ENCODE results near the gene GRK5. TPM values are rescaled to one million over a fixed set of nuclear protein-coding genes. Genes with fewer than 3 reads are reported as not detected.

The GRK5 gene
- total RNA-seq, 1 donor from 2014 or later, result 25.3 TPM

- H3K9me3 Mint-ChIP-seq, result no peaks in the 10 kb centered on the region
- no peaks in the 10 kb centered on the region for H3K4me1 Mint-ChIP-seq (ENCODE audit: low read depth)
- peaks cover 16% of the 10 kb centered on the region for H3K36me3 Mint-ChIP-seq (ENCODE audit: low read depth)
- no peak overlapping the region for H3K4me3 Mint-ChIP-seq
- H3K27ac Mint-ChIP-seq, result no peak overlapping the region
- no peak for DNase-seq (ENCODE audit: low spot score)
- H3K27me3 Mint-ChIP-seq (ENCODE audit: insufficient read depth), result no peaks in the 10 kb centered on the region
- intact Hi-C loops (cut with micrococcal nuclease), result no loop called here
Observed at GRCh38 chr10:119450606-119451299, 243.4 kb downstream of the GRK5 start.

- Mint-ChIP-seq H3K27ac (no peak overlapping the region), H3K36me3 (ENCODE audit: low read depth) (peaks cover 14% of the 10 kb centered on the region), H3K9me3 (no peaks in the 10 kb centered on the region), H3K4me3 (no peak overlapping the region), H3K4me1 (ENCODE audit: low read depth) (no peaks in the 10 kb centered on the region), H3K27me3 (ENCODE audit: insufficient read depth) (no peaks in the 10 kb centered on the region)
- DNase-seq (ENCODE audit: low spot score), result no peak
- intact Hi-C loops (cut with micrococcal nuclease), result no loop called here
Observed at GRCh38 chr10:119451300-119451896, 244.0 kb downstream of the GRK5 start.

- H3K9me3 Mint-ChIP-seq, result no peaks in the 10 kb centered on the region
- intact Hi-C loops (cut with micrococcal nuclease), result no loop called here
- H3K4me3 Mint-ChIP-seq, result no peak overlapping the region
- H3K4me1 Mint-ChIP-seq (ENCODE audit: low read depth), result no peaks in the 10 kb centered on the region
- no peak overlapping the region for H3K27ac Mint-ChIP-seq
- H3K27me3 Mint-ChIP-seq (ENCODE audit: insufficient read depth), result no peaks in the 10 kb centered on the region
- peaks cover 11% of the 10 kb centered on the region for H3K36me3 Mint-ChIP-seq (ENCODE audit: low read depth)
- DNase-seq (ENCODE audit: low spot score), result no peak
Observed at GRCh38 chr10:119452396-119452795, 245.0 kb downstream of the GRK5 start.

- H3K27ac Mint-ChIP-seq, result no peak overlapping the region
- no peak for DNase-seq (ENCODE audit: low spot score)
- no peaks in the 10 kb centered on the region for H3K9me3 Mint-ChIP-seq
- H3K4me3 Mint-ChIP-seq, result no peak overlapping the region
- peaks cover 11% of the 10 kb centered on the region for H3K36me3 Mint-ChIP-seq (ENCODE audit: low read depth)
- intact Hi-C loops (cut with micrococcal nuclease), result no loop called here
- no peaks in the 10 kb centered on the region for H3K27me3 Mint-ChIP-seq (ENCODE audit: insufficient read depth)
- no peaks in the 10 kb centered on the region for H3K4me1 Mint-ChIP-seq (ENCODE audit: low read depth)
Observed at GRCh38 chr10:119453313-119453712, 245.9 kb downstream of the GRK5 start.

GRCh38 chr10:119454316-119454715 is 246.9 kb downstream of the GRK5 start:
- intact Hi-C loops (cut with micrococcal nuclease), result no loop called here
- no peak overlapping the region for H3K27ac Mint-ChIP-seq
- H3K9me3 Mint-ChIP-seq, result no peaks in the 10 kb centered on the region
- H3K27me3 Mint-ChIP-seq (ENCODE audit: insufficient read depth), result no peaks in the 10 kb centered on the region
- peaks cover 8% of the 10 kb centered on the region for H3K36me3 Mint-ChIP-seq (ENCODE audit: low read depth)
- no peaks in the 10 kb centered on the region for H3K4me1 Mint-ChIP-seq (ENCODE audit: low read depth)
- no peak for DNase-seq (ENCODE audit: low spot score)
- no peak overlapping the region for H3K4me3 Mint-ChIP-seq

- Mint-ChIP-seq H3K27ac (no peak overlapping the region), H3K27me3 (ENCODE audit: insufficient read depth) (no peaks in the 10 kb centered on the region), H3K4me3 (no peak overlapping the region), H3K9me3 (no peaks in the 10 kb centered on the region), H3K36me3 (ENCODE audit: low read depth) (peaks cover 6% of the 10 kb centered on the region), H3K4me1 (ENCODE audit: low read depth) (no peaks in the 10 kb centered on the region)
- intact Hi-C loops (cut with micrococcal nuclease), result no loop called here
- no peak for DNase-seq (ENCODE audit: low spot score)
Observed at GRCh38 chr10:119454990-119455389, 247.6 kb downstream of the GRK5 start.

GRCh38 chr10:119455609-119456434 is 248.5 kb downstream of the GRK5 start:
- H3K4me1 Mint-ChIP-seq (ENCODE audit: low read depth), result no peaks in the 10 kb centered on the region
- no peaks in the 10 kb centered on the region for H3K27me3 Mint-ChIP-seq (ENCODE audit: insufficient read depth)
- no peak overlapping the region for H3K4me3 Mint-ChIP-seq
- H3K9me3 Mint-ChIP-seq, result no peaks in the 10 kb centered on the region
- no peak overlapping the region for H3K27ac Mint-ChIP-seq
- DNase-seq (ENCODE audit: low spot score), result no peak
- intact Hi-C loops (cut with micrococcal nuclease), result no loop called here
- peaks cover 6% of the 10 kb centered on the region for H3K36me3 Mint-ChIP-seq (ENCODE audit: low read depth)

GRCh38 chr10:119456435-119456810 is 249.1 kb downstream of the GRK5 start:
- H3K27me3 Mint-ChIP-seq (ENCODE audit: insufficient read depth), result no peaks in the 10 kb centered on the region
- H3K9me3 Mint-ChIP-seq, result no peaks in the 10 kb centered on the region
- no peak for DNase-seq (ENCODE audit: low spot score)
- intact Hi-C loops (cut with micrococcal nuclease), result no loop called here
- no peaks in the 10 kb centered on the region for H3K4me1 Mint-ChIP-seq (ENCODE audit: low read depth)
- no peak overlapping the region for H3K4me3 Mint-ChIP-seq
- no peak overlapping the region for H3K27ac Mint-ChIP-seq
- peaks cover 6% of the 10 kb centered on the region for H3K36me3 Mint-ChIP-seq (ENCODE audit: low read depth)

- peaks cover 6% of the 10 kb centered on the region for H3K9me3 Mint-ChIP-seq
- H3K27ac Mint-ChIP-seq, result no peak overlapping the region
- intact Hi-C loops (cut with micrococcal nuclease), result no loop called here
- H3K4me3 Mint-ChIP-seq, result no peak overlapping the region
- no peaks in the 10 kb centered on the region for H3K27me3 Mint-ChIP-seq (ENCODE audit: insufficient read depth)
- H3K4me1 Mint-ChIP-seq (ENCODE audit: low read depth), result no peaks in the 10 kb centered on the region
- H3K36me3 Mint-ChIP-seq (ENCODE audit: low read depth), result peaks cover 10% of the 10 kb centered on the region
- DNase-seq (ENCODE audit: low spot score), result no peak
Observed at GRCh38 chr10:119457966-119458766, 250.8 kb downstream of the GRK5 start.

GRCh38 chr10:119459681-119460340 is 252.4 kb downstream of the GRK5 start:
- H3K9me3 Mint-ChIP-seq, result peaks cover 6% of the 10 kb centered on the region
- peaks cover 4% of the 10 kb centered on the region for H3K36me3 Mint-ChIP-seq (ENCODE audit: low read depth)
- no peak overlapping the region for H3K27ac Mint-ChIP-seq
- no peak for DNase-seq (ENCODE audit: low spot score)
- no peak overlapping the region for H3K4me3 Mint-ChIP-seq
- intact Hi-C loops (cut with micrococcal nuclease), result no loop called here
- no peaks in the 10 kb centered on the region for H3K4me1 Mint-ChIP-seq (ENCODE audit: low read depth)
- no peaks in the 10 kb centered on the region for H3K27me3 Mint-ChIP-seq (ENCODE audit: insufficient read depth)

GRCh38 chr10:119460369-119461195 is 253.2 kb downstream of the GRK5 start:
- intact Hi-C loops (cut with micrococcal nuclease), result no loop called here
- peaks cover 3% of the 10 kb centered on the region for H3K27me3 Mint-ChIP-seq (ENCODE audit: insufficient read depth)

GRCh38 chr10:119461380-119461779 is 254.0 kb downstream of the GRK5 start:
- Mint-ChIP-seq H3K4me3 (no peak overlapping the region), H3K27me3 (ENCODE audit: insufficient read depth) (peaks cover 3% of the 10 kb centered on the region), H3K4me1 (ENCODE audit: low read depth) (peaks cover 8% of the 10 kb centered on the region), H3K27ac (no peak overlapping the region), H3K36me3 (ENCODE audit: low read depth) (peaks cover 4% of the 10 kb centered on the region), H3K9me3 (peaks cover 6% of the 10 kb centered on the region)
- DNase-seq (ENCODE audit: low spot score), result no peak
- intact Hi-C loops (cut with micrococcal nuclease), result no loop called here

More at GRCh38 chr10:119460369-119461195, 253.2 kb downstream of the GRK5 start:
- no peak overlapping the region for H3K4me3 Mint-ChIP-seq
- H3K27ac Mint-ChIP-seq, result no peak overlapping the region
- H3K4me1 Mint-ChIP-seq (ENCODE audit: low read depth), result peaks cover 3% of the 10 kb centered on the region
- peaks cover 4% of the 10 kb centered on the region for H3K36me3 Mint-ChIP-seq (ENCODE audit: low read depth)
- peaks cover 6% of the 10 kb centered on the region for H3K9me3 Mint-ChIP-seq
- no peak for DNase-seq (ENCODE audit: low spot score)

Measured in activated T-helper 1 cell treated with anti-CD3 and anti-CD28 coated beads, Interleukin-12 subunit alpha, Interleukin-12 subunit beta, Interleukin-2, Interleukin-4 antibody, amounts not matched to agents 30 ng/mL and 10 ng/mL and 1 ng/mL, durations not matched to agents 14 hours and 24 hours and 36 hours (primary cell).